GM21825 (cell line): ENCODE measurements around the gene POLR3E.

Experiments used
- ATAC-seq: cut with Tn5 transposase; IDR thresholded peaks from one replicate; pipeline ENCODE4 v1.9.1; 2021; ENCODE audit warnings: mild to moderate bottlenecking, moderate library complexity; ENCODE audit not compliant: unreplicated experiment

POLR3E gene

GRCh38 chr16:22315979-22316378 lies 18.8 kb downstream of the POLR3E start:
- no peak for ATAC-seq

- no peak for ATAC-seq
Observed at GRCh38 chr16:22316411-22316811, 19.2 kb downstream of the POLR3E start.

- ATAC-seq, result no peak
Observed at GRCh38 chr16:22317001-22317530, 19.9 kb downstream of the POLR3E start.

GRCh38 chr16:22317625-22318024 lies 20.4 kb downstream of the POLR3E start:
- no peak for ATAC-seq

GRCh38 chr16:22318690-22319358 lies 21.6 kb downstream of the POLR3E start:
- ATAC-seq, result no peak

GRCh38 chr16:22320572-22321339 lies 23.5 kb downstream of the POLR3E start:
- ATAC-seq, result no peak

- no peak for ATAC-seq
Observed at GRCh38 chr16:22321340-22322001, 24.3 kb downstream of the POLR3E start.

GRCh38 chr16:22322021-22322471 lies 24.8 kb downstream of the POLR3E start:
- ATAC-seq, result no peak

- no peak for ATAC-seq
Observed at GRCh38 chr16:22322741-22323140, 25.5 kb downstream of the POLR3E start.

GRCh38 chr16:22323173-22323958 lies 26.2 kb downstream of the POLR3E start:
- ATAC-seq, result no peak

- no peak for ATAC-seq
Observed at GRCh38 chr16:22323959-22324786, 27.0 kb downstream of the POLR3E start.

GRCh38 chr16:22324787-22325597 lies 27.8 kb downstream of the POLR3E start:
- no peak for ATAC-seq

GRCh38 chr16:22325598-22326368 lies 28.6 kb downstream of the POLR3E start:
- ATAC-seq, result no peak

GRCh38 chr16:22326369-22326652 lies 29.1 kb downstream of the POLR3E start:
- ATAC-seq, result no peak

- no peak for ATAC-seq
Observed at GRCh38 chr16:22326771-22327445, 29.7 kb downstream of the POLR3E start.

GRCh38 chr16:22327446-22327775 lies 30.2 kb downstream of the POLR3E start:
- no peak for ATAC-seq

- ATAC-seq, result no peak
Observed at GRCh38 chr16:22328081-22328725, 31.0 kb downstream of the POLR3E start.
